Activated CD4-positive, alpha-beta T cell treated with anti-CD3 and anti-CD28 coated beads, Interleukin-2, amount 50 U/mL, for 4 hours (primary cell): ENCODE results near the gene DNAI2.
"Not testable (repeated sequence)": the region's sequence is repeated elsewhere in the genome, so short reads cannot be mapped to it uniquely, and the experiment has no call there.

Experiments used
- DNase-seq, 2 experiments: peaks; one replicate each; pipeline ENCODE4 v3.0.0-alpha.2; 2020

The DNAI2 gene

DNA sequence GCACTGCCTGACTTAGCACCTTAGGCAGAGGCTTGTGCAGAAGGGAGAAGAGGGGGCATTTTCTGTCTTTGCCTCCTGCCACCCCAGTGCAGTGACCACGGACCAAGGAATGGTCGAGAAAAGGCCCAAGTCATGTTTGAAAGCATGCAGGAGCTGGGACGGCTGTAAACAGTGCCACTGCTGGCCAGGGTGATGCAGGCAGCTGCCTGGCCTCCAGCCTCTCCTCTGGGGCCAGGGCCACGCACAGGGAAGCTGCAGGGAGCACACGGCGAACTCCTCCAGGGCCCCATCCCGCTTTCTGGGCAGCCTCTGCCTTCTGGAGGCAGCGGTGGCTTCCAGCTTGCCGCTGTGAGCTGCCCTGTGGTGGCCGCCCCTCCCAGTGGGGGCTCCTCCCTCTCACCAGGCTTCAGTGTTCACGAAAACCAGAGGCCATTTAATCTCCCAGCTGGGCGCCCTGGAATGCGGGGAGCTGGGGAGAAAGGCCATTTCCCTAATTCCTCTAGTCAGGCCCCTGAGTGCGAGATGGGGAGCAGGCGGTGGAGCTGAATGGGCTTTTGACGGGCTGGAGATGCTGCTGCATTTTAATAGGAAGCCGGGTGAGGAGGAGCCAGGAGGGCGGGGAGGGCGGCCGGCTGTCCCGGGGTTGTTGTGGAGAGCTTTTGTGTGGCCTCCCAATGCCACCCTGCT lies 28.7 kb upstream of the DNAI2 start:
- no peak for DNase-seq

DNA sequence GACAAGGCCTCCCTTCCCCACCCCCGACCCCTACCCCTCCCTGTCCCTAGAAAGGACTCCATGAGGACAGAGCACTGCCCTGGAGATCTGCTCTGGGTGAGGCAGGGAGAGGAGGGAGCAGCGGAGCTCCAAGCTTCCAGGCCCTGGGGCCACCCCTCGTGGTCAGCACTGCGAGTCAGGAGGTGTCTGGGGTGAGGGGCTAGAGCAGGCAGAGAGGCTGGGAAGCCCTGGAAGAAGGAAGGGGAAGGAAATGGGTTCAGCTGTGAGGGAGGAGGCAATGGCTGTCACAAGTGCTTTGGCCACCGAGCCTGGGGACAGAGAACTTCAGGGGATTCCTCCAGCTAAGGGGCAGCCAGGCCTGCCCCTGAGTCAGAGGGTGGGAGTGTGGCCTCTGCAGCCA lies 28.2 kb upstream of the DNAI2 start:
- DNase-seq, result no peak

DNA sequence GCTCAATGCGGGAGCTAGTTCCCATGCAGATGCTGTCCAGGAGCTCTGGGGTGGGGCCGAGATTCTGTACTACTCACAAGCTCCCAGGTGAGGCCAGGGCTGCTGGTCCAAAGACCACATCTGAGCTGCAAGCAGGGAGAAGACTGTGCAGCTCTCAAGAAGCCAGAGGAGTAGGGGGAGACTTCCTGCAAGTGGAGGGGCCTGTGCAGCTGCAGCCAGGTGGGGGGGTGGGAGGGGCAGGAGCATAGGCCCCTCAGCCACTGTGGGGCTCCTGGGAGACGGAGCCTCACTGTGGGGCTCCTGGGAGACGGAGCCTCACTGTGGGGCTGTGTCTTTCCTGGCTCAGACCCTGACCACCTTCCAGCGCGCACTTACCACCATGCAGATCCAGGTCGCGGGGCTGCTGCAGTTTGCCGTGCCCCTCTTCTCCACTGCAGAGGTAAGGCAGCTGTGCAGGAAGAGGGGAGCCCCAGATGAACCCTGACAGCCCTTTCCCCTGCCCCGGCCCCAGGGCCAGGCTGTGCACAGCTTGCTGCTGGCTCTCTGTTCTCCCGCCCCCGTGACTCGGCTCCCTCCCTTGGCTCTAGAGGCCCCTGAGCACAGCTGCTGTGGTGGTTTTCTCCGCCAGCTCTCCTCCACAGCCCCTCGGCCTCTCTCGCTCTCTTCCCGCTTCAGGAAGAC lies 24.3 kb upstream of the DNAI2 start:
- no peak for DNase-seq

- no peak for DNase-seq
These were observed 23.6 kb upstream of the DNAI2 start for GRCh38 chr17:74250324-74250995.

GRCh38 chr17:74251051-74251450 lies 23.0 kb upstream of the DNAI2 start:
- DNase-seq, result no peak

DNA sequence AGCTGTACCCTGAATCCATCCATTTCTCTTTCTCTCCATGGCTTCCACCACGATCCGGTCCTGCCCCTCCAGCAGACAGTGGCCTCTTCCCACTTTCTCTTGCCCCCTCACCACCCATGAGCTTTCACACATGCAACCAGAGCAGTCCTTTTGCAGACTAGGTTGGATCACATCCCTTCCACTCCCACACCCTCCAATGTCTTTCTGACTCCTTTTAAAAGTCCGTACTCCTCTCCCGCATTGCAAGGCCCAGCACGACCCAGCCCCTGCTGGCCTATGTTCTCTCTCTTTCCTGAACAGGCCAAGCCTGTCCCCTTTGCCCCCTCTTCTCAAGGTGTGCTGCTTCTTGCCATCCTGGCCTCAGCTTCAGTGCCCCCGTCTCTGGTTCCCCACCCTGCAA lies 22.5 kb upstream of the DNAI2 start:
- no peak for DNase-seq

GRCh38 chr17:74252211-74252610 lies 21.8 kb upstream of the DNAI2 start:
- no peak for DNase-seq

DNA sequence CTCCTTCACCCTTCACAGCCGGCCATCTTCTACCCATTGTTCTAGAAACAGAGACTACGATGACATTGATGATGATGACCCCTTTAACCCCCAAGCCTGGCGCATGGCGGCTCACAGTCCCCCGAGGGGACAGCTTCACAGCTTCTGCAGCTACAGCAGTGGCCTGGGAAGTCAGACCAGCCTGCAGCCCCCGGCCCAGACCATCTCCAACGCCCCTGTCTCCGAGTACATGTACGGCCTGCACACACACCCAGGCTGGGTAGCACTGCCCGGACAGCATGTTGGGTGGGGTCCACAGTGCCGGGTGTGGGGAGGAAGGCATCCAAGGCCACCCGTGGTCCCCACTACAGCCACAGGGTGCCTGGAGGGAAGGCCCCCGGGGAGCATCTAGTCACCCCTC lies 21.0 kb upstream of the DNAI2 start:
- DNase-seq, result no peak

DNA sequence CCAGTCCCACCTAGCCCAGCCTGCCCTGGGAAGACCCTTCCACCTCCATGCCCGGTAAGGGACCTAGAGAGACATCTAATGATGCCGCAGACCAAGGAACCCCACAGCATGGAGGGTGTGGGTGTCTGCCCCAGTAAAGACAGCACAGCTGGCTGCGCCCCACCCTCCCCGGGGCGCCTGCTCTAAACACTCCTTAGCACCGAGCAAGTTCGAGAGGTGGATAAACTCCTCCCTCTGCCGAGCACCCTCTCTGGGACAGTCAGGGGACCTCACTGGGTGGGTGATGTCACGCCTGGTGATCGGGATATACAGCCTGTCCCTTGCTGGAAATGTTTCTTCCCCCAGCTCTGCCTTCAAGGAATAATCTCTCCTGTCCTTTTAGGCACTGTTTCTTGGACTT lies 16.7 kb upstream of the DNAI2 start:
- no peak for DNase-seq

- DNase-seq, result no peak
These were observed 14.1 kb upstream of the DNAI2 start for GRCh38 chr17:74259667-74260524.

DNA sequence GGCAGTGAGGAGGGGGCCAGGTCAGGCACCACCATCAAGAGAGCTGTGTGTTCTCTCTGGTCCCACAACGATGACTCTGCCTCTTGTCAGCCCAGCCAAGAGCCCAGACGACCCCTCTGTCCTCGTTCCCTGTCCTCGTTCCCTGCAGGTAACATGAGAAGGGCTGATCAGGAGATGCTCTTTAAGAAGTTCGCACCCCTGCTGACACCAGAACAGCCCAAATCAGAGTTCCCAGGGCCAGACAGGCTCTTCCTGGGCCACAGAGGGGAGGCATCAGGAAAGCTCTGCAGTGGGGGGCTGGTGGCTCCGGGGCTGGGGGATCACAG lies 13.5 kb upstream of the DNAI2 start:
- DNase-seq, result no peak

- DNase-seq, result no peak
These were observed 11.4 kb upstream of the DNAI2 start for GRCh38 chr17:74262601-74263000.

DNA sequence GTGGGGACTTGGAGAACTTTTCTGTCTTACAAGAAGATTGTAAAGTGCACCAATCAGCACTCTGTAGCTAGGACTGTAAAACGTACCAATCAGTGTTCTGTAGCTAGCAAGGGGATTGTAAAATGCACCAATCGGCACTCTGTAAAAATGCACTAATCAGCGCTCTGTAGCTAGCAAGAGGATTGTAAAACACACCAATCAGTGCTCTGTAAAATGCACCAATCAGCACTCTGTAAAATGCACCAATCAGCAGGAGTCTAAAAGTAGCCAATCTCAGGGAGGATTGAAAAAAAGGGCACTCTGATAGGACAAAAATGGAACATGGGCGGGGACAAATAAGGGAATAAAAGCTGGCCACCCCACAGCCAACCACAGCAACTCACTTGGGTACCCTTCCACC lies 7.0 kb upstream of the DNAI2 start:
- DNase-seq, result not testable (repeated sequence)

- DNase-seq, result no peak
These were observed 6.5 kb upstream of the DNAI2 start for GRCh38 chr17:74267579-74267978.

DNA sequence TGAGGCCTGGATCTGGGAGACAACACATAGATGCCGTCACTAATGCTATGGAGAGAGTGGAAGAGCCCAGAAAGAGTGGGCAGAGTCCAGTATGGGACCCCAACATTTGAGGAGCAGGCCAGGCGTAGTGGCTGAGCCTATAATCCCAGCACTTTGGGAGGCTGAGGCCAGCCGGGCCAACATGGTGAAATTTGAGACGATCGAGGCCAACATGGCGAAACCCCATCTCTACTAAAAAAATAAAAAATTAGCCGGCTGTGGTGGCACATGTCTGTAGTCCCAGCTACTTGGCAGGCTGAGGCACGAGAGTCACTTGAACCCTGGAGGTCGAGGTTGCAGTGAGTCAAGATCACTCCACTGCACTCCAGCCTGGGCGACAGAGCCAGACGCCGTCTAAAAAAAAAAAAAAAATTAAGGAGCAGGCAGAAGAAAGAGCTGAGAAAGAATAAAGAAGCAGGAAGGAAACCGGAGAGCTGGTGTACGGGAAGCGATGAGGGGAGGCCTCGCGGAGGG lies 6.0 kb upstream of the DNAI2 start:
- DNase-seq, result no peak

GRCh38 chr17:74268558-74268957 lies 5.5 kb upstream of the DNAI2 start:
- no peak for DNase-seq

- DNase-seq, result no peak
These were observed 3.7 kb upstream of the DNAI2 start for GRCh38 chr17:74270333-74270732.

GRCh38 chr17:74271281-74271680 lies 2.8 kb upstream of the DNAI2 start:
- DNase-seq, result no peak

GRCh38 chr17:74271901-74272561 lies 2.0 kb upstream of the DNAI2 start:
- DNase-seq, result no peak

DNA sequence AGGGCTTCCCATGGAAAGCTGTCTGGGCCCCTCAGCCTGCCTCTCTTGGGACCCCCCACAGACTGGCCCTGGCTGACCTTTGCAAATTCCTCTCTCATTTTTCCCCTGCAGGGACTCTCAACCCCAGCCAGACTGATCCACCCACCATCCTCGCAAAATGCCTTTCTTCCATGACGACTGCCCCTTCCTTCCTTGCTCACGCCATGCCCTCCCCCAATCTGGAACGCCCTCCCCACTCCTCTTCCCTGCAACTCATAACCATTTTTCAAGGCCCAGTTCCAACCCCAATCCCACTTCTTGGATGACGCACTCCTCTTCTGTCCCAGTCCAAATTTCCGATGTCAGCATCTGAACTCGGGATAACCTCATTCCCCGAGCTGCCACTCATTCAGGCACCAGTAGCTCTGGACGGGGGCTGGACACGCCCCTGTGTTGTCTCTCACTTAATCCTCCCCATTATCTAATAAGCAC lies 1.3 kb upstream of the DNAI2 start:
- no peak for DNase-seq

GRCh38 chr17:74274709-74275340 lies 791 bp downstream of the DNAI2 start:
- no peak for DNase-seq

GRCh38 chr17:74276051-74276476 lies 2.0 kb downstream of the DNAI2 start:
- no peak for DNase-seq
